GM15510 (cell line): ENCODE results near the gene PRKACA.

Source experiments
- POLR2A ChIP-seq: IDR thresholded peaks from 3 replicates; pipeline ENCODE4 v1.6.1; 2011; ENCODE audit warnings: borderline replicate concordance; ENCODE audit not compliant: insufficient read length; ENCODE audit errors: extremely low read depth

PRKACA gene

GRCh38 chr19:14096272-14096992, 21.1 kb downstream of the PRKACA start:
- no peak for TF ChIP-seq POLR2A

DNA sequence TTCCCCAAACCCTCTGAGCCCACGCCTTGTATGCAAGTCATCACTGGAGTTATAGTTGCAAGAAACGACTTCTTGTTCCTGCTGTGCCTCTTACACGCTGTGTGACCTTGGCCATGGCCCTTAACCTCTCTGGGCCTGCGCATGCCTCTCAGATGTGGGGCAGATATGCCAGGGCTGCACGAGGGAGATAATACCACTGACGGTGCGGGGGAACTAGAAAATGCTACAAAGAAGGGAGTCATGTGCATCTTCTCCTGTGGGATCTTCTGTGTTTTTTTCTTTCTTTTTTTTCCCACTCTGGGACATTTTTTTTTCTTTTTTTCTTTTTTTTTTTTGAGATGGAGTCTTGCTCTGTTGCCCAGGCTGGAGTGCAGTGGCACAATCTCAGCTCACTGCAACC, 22.7 kb downstream of the PRKACA start:
- no peak for TF ChIP-seq POLR2A

DNA sequence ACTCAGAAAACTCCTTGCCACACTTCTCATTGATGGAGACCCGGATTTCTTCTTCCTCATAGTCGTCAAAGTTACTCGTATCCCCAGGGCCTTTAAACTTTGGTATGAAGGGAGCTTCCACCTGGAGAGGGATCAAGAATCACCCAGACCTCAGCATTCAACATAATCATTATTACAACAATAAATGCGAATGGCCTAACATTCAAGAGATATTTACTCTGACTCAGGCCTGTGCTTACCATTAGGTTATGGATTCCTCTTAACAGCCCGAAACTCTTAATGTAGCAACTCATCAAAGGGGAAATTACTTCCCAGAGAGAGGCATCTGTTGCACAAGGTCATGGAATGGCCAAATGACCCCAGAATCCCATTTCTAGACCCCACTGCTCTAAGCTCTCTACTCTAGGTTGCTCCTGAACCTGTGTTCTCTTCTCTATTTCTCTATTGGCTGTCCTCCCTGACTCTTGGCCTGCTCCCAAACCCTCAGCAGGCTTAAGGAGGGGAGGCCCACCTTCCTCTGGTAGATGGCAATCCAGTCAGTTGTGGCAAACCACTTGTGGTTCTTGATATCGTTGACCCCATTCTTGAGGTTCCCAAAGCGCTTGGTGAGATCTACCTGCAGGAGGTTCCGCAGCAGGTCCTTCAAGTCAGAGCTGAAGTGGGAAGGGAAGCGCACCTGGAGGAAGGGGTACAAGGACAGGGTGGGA, 24.3 kb downstream of the PRKACA start:
- TF ChIP-seq POLR2A: no peak

GRCh38 chr19:14091813-14092462, 25.6 kb downstream of the PRKACA start:
- no peak for TF ChIP-seq POLR2A

DNA sequence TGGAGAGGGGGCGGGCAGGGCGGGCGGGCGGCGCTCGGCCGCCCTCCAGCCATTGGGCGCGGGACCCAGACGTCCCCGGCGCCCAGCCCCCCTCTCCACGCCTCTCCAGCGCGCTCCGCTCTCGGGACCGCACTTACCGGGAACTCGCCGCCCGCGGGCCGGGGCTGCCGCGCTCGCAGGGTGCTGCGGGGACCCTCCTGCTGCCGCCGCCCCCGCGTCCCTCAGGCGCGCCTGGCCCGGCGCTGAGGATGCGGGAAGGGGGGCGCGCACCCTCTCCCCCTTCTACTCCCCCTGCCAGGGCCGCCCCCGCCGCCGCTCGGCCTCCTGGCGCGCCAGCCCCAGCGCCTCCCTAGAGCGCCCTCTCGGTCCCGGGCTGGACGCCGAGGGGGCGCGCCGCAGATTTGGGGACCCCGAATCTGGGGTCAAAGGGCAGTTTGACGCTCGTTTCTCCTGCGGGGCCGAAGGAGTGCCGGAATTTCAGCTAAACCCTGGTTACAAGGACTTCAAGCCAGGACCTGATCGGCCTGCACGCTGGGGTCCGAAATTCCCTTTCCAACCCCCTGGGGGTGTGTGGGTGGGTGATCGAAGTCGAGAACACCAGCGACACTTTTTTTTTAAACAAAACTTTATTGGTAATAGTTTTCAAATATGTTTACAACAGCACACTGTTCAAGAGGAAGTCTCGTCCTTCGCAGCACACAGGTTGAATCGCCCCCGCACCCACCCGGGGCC, 26.3 kb downstream of the PRKACA start:
- peak; percentile 83 for TF ChIP-seq POLR2A

DNA sequence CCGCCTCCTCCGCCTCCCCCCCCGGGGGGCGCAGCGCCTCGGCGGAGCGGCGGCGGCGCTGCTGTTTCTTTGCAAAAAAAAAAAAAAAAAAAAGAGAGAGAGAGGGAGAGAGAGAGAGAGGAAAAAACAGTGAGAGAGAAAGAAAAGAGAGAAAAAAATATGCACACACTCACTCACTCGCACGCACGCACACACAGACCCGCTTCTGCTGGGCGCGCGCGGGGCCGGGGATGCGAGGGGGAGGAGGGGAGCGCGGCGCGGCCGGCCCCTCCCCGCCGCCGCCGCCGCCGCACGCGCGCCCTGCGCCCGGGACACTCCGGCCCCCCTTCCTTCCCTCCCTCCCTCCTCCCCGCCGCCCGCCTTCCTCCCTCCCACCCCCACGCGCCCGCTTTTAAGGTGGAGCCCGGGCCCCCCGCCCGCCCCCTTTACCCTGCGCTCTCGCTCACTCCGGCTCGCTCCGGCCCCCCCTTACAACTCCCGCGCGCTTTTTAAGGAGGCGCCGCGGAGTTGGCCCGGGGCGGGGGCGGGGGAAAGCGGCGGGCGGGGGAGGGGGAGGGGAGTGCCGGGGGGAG, 27.0 kb downstream of the PRKACA start, which contains the start of gene SAMD1:
SAMD1 (minus strand) TSS at position 243 of the 572 bp plus-strand sequence.
- TF ChIP-seq POLR2A: no peak

- TF ChIP-seq POLR2A: no peak
These were observed 27.7 kb downstream of the PRKACA start for GRCh38 chr19:14089662-14090508.

DNA sequence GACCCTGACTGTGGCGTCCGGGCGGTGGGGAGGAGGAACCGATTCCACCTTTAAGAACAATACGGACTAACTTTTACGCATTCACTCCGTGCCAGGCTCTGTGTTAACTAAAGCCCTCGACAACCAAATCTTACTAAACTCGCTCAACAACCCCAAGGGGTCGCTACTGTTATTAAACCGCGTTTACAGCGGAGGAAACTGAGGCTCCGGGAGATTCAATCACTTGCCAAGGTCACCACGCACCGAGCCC, 28.2 kb downstream of the PRKACA start:
- no peak for TF ChIP-seq POLR2A

GRCh38 chr19:14088634-14089411, 28.7 kb downstream of the PRKACA start:
- no peak for TF ChIP-seq POLR2A

DNA sequence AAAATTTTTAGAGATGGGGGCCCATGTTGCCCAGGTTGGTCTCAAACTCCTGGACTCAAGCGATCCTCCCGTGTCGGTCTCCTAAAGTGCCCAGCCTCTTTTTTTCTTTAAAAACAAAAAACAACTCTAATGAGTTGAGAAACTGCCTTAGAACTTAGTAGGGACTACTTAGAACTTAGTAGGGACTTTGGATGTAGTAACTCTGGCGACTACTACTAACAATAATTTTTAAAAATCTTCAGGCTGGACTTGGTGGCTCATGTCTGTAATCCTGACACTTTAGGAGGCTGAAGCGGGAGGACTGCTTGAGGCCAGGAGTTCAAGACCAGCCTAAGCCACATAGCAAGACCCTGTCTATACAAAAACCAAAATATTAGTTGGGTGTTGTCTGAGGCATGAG, 31.5 kb downstream of the PRKACA start:
- no peak for TF ChIP-seq POLR2A

DNA sequence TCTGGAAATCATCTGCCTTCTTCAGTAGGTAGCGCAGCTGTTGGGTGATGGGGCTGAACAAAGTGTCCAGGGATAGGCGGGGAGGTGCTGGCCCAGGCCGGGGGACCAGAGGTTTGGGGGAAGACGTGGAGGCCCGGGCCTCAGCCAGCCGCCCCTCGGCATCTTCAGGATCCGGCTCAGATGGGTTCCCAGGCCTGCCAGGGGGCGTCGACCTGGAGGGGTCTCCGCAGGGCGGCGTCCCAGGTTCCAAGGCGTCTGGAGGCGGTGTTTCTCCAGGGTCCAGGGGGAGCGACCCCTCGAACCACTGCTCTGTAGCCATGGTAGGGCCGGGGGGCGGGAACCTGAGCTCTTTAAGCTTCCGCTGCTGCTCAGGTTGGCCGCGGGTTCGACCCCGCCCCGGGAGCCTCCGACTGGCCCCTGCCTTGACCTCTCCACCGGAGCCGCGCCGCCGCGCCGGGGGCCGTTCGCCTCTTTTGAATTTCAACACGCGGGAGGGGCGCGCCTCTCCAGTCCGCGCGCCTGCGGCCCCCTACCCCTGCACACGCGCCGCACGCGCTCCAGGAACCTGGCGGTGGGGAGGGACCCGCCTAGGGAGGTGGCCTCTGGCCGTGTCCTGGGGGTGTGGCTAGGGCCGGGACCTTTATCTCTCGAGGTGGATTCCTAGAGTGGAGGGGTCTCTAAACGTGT, 32.1 kb downstream of the PRKACA start, which contains the start of gene C19orf67:
C19orf67 (minus strand) TSS at position 475 of the 687 bp plus-strand sequence; CDS start at position 319, 156 bp downstream.
- no peak for TF ChIP-seq POLR2A

DNA sequence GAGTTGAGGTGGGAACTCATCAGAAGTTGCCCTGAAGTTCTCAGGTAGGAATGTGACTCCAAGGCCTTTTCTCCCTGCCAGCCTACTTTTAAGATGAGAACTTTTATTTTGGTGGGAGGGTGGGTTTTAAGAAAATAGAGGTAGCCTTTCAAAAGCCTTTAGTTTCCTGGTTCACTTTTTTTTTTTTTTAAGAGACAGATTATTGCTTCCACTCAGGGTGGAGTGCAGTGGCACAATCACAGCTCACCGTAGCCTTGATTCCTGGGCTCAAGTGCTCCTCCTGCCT, 34.9 kb downstream of the PRKACA start:
- TF ChIP-seq POLR2A: no peak
